ENCODE data around the gene IFNL1. TPM values are rescaled to one million over a fixed set of nuclear protein-coding genes. Genes with fewer than 3 reads are reported as not detected.

IFNL1 gene
- total and polyA plus RNA-seq, 9 of the 15 experiments (the other 6 are each of a cell fraction or from before 2014, with no cell fraction given) = not detected

GRCh38 chr19:39341129-39341718 lies 45.0 kb downstream of the IFNL1 start (continued):
- TF ChIP-seq GATAD2A (IDR thresholded peaks at IDR 0.05) (no peak), ZNF609 (CRISPR knock-in tag; IDR thresholded peaks at IDR 0.05; ENCODE audit: borderline replicate concordance) (no peak), TEAD4 (IDR thresholded peaks at IDR 0.05; ENCODE audit: low read length) (no peak), TEAD4 (CRISPR knock-in tag; IDR thresholded peaks at IDR 0.05; ENCODE audit: borderline replicate concordance) (no peak), STAT5A (IDR thresholded peaks at IDR 0.05; ENCODE audit: borderline replicate concordance, low read length) (no peak), ZNF644 (tag; IDR thresholded peaks at IDR 0.05; ENCODE audit: low read depth) (no peak), HDAC3 (IDR thresholded peaks at IDR 0.05; ENCODE audit: borderline replicate concordance, partially characterized antibody) (no peak), GATAD2B (IDR thresholded peaks at IDR 0.05; ENCODE audit: borderline replicate concordance) (no peak), COPS2 (conservative IDR thresholded peaks at IDR 0.05) (no peak), TCF7 (IDR thresholded peaks at IDR 0.05; ENCODE audit: borderline replicate concordance) (no peak), NFXL1 (CRISPR knock-in tag; IDR thresholded peaks at IDR 0.05) (no peak), LEF1 (IDR thresholded peaks at IDR 0.05) (no peak)
- TF ChIP-seq, protein P1, sequence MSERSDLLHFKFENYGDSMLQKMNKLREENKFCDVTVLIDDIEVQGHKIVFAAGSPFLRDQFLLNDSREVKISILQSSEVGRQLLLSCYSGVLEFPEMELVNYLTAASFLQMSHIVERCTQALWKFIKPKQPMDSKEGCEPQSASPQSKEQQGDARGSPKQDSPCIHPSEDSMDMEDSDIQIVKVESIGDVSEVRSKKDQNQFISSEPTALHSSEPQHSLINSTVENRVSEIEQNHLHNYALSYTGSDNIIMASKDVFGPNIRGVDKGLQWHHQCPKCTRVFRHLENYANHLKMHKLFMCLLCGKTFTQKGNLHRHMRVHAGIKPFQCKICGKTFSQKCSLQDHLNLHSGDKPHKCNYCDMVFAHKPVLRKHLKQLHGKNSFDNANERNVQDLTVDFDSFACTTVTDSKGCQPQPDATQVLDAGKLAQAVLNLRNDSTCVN (CRISPR knock-in tag; IDR thresholded peaks at IDR 0.05) = 0 out of 2 replicates have a peak, but pooled peaks have one; percentile 35
- TF ChIP-seq, protein P2, sequence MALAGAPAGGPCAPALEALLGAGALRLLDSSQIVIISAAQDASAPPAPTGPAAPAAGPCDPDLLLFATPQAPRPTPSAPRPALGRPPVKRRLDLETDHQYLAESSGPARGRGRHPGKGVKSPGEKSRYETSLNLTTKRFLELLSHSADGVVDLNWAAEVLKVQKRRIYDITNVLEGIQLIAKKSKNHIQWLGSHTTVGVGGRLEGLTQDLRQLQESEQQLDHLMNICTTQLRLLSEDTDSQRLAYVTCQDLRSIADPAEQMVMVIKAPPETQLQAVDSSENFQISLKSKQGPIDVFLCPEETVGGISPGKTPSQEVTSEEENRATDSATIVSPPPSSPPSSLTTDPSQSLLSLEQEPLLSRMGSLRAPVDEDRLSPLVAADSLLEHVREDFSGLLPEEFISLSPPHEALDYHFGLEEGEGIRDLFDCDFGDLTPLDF (CRISPR knock-in tag; IDR thresholded peaks at IDR 0.05) = no peak
- TF ChIP-seq, protein P3, sequence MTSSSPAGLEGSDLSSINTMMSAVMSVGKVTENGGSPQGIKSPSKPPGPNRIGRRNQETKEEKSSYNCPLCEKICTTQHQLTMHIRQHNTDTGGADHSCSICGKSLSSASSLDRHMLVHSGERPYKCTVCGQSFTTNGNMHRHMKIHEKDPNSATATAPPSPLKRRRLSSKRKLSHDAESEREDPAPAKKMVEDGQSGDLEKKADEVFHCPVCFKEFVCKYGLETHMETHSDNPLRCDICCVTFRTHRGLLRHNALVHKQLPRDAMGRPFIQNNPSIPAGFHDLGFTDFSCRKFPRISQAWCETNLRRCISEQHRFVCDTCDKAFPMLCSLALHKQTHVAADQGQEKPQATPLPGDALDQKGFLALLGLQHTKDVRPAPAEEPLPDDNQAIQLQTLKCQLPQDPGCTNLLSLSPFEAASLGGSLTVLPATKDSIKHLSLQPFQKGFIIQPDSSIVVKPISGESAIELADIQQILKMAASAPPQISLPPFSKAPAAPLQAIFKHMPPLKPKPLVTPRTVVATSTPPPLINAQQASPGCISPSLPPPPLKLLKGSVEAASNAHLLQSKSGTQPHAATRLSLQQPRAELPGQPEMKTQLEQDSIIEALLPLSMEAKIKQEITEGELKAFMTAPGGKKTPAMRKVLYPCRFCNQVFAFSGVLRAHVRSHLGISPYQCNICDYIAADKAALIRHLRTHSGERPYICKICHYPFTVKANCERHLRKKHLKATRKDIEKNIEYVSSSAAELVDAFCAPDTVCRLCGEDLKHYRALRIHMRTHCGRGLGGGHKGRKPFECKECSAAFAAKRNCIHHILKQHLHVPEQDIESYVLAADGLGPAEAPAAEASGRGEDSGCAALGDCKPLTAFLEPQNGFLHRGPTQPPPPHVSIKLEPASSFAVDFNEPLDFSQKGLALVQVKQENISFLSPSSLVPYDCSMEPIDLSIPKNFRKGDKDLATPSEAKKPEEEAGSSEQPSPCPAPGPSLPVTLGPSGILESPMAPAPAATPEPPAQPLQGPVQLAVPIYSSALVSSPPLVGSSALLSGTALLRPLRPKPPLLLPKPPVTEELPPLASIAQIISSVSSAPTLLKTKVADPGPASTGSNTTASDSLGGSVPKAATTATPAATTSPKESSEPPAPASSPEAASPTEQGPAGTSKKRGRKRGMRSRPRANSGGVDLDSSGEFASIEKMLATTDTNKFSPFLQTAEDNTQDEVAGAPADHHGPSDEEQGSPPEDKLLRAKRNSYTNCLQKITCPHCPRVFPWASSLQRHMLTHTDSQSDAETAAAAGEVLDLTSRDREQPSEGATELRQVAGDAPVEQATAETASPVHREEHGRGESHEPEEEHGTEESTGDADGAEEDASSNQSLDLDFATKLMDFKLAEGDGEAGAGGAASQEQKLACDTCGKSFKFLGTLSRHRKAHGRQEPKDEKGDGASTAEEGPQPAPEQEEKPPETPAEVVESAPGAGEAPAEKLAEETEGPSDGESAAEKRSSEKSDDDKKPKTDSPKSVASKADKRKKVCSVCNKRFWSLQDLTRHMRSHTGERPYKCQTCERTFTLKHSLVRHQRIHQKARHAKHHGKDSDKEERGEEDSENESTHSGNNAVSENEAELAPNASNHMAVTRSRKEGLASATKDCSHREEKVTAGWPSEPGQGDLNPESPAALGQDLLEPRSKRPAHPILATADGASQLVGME (CRISPR knock-in tag; IDR thresholded peaks at IDR 0.05) = 0 out of 2 replicates have a peak, but pooled peaks have one; percentile 45
